HepG2 (cell line): ENCODE results near the gene CA11. TPM values are rescaled to one million over a fixed set of nuclear protein-coding genes. Genes with fewer than 3 reads are reported as not detected.

ENCODE experiments used
- CBFB ChIP-seq: sonication (generic); formaldehyde crosslinking; IDR thresholded peaks from 2 replicates; pipeline ENCODE4 v1.4.0; 2020; ENCODE audit warnings: missing genetic modification reagents
- ELF4 ChIP-seq: sonication (generic); formaldehyde crosslinking; IDR thresholded peaks from 2 replicates; pipeline ENCODE4 v1.5.0; 2020; ENCODE audit warnings: missing genetic modification reagents, mild to moderate bottlenecking, moderate library complexity, borderline replicate concordance
- FOXA3 ChIP-seq: IDR thresholded peaks from 2 replicates; pipeline ENCODE4 v1.6.1; 2016; ENCODE audit warnings: missing genetic modification reagents, missing compliant biosample characterization
- RAD21 ChIP-seq: fragments of 450-650 bp; formaldehyde crosslinking; IDR thresholded peaks from 2 replicates; pipeline ENCODE4 v1.5.0; 2020; ENCODE audit warnings: mild to moderate bottlenecking
- REL ChIP-seq: sonication (generic); formaldehyde crosslinking; conservative IDR thresholded peaks from 2 replicates; pipeline ENCODE4 v1.8.0; 2022; ENCODE audit warnings: mild to moderate bottlenecking, missing genetic modification reagents, moderate library complexity
- REST ChIP-seq, 2 experiments: IDR thresholded peaks; 2 replicates each; pipeline ENCODE4 v1.6.1; 2011 to 2012; ENCODE audit warnings: low read length in 2 of 2, borderline replicate concordance in 1 of 2, low read depth in 1 of 2, mild to moderate bottlenecking in 1 of 2, moderate library complexity in 1 of 2
- SP1 ChIP-seq, 2 experiments: fragments of 450-650 bp in 1 of 2; sonication (generic) in 1 of 2; formaldehyde crosslinking in 1 of 2; IDR thresholded peaks; 2 replicates each; pipeline versions ENCODE4 v1.4.0 to v1.6.1; 2016 to 2020; ENCODE audit warnings: missing genetic modification reagents in 1 of 2
- ZNF432 ChIP-seq: sonication (generic); formaldehyde crosslinking; IDR thresholded peaks from 2 replicates; pipeline ENCODE4 v1.5.0; 2020; ENCODE audit warnings: missing genetic modification reagents, mild to moderate bottlenecking, borderline replicate concordance
- polyA plus RNA-seq, 8 experiments: library from polyadenylated mRNA; depleted of rRNA in 3 of 8; stranded (reverse) in 7 of 8; unstranded in 1 of 8; fragments of >200 nt; fragmentation: Illumina TruSeq in 4 of 8; extraction: Trizol in 4 of 8; gene quantifications; 2 replicates each; pipeline versions ENCODE4 v1.2.1 to v1.2.3, GENCODE V29; 2011 to 2016; ENCODE audit warnings: low read depth in 4 of 8, missing spikeins in 1 of 8, mixed read lengths in 1 of 8; ENCODE audit not compliant: insufficient read depth in 1 of 8
- total RNA-seq, 5 experiments: library from RNA; depleted of rRNA; stranded (reverse); fragments of >200 nt; fragmentation: Illumina TruSeq; extraction: Trizol; gene quantifications; 2 replicates each; pipeline ENCODE4 v1.2.3, GENCODE V29; 2016; ENCODE audit warnings: low read depth in 1 of 5
- TF ChIP-seq, protein P1 (sequence below): sonication (generic); formaldehyde crosslinking; IDR thresholded peaks from 2 replicates; pipeline ENCODE4 v1.4.0; 2020; ENCODE audit warnings: mild to moderate bottlenecking, missing genetic modification reagents
- TF ChIP-seq, protein P2 (sequence below): sonication (generic); formaldehyde crosslinking; IDR thresholded peaks from 2 replicates; pipeline ENCODE4 v1.5.0; 2020; ENCODE audit warnings: mild to moderate bottlenecking, missing genetic modification reagents, borderline replicate concordance

Gene CA11
- total and polyA plus RNA-seq, 2 of the 13 experiments (the other 11 are each of a cell fraction or from before 2014, with no cell fraction given): 0.41 to 0.58 TPM

DNA sequence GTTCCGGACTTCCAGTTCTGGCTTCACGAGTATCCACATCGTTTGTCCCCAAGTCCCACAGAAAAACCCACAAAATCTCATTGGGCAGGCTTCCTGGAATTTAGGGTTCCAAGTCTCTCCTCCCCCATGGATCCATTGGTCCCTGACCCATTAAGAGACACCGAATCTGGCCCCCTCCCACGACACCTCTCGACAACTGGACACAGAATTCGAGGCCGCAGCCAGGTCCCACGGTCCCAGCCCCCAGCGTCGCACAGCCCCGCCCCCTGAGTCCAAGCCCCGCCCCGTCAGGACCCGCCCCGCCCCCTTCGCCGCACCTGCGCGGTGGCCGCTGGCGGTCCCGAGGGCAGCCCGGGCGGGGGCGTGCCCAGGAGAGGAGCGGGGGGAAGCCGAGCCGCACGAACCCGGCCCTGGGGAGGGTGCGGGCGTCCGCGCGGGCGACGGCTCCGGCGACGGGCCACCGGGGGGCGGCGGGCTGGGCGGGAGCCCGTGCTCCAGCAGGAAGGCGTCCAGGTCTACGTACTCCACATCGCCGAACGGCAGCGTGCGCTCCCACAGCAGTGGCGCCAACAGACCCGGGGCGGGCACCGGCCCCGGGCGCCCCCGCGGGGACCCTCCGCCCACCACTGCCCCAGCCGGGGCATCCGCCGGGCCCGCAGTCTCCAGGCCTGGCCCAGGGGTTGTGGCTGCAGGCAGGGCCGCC is 10.6 kb downstream of the CA11 start (continued):
- TF ChIP-seq ELF4 (no peak), FOXA3 (CRISPR knock-in tag) (peak; percentile 6; the same call in 1 of the 2 replicates), SP1 (IDR thresholded peaks at IDR 0.05) (no peak), SP1 (CRISPR knock-in tag; IDR thresholded peaks at IDR 0.05) (peak; percentile 59; the same call in 1 of the 2 replicates), REST (IDR thresholded peaks at IDR 0.05; ENCODE audit: borderline replicate concordance in 1 of 2, low read depth in 1 of 2, low read length in 2 of 2) (peak in 1 of 2 experiments; percentile 50; a peak in 1 of 4 replicates), REL (CRISPR knock-in tag) (no peak), CBFB (CRISPR knock-in tag) (no peak), RAD21 (CRISPR knock-in tag) (0 out of 2 replicates have a peak, but pooled peaks have one; percentile 11), ZNF432 (CRISPR knock-in tag) (no peak)
- TF ChIP-seq, protein P1, sequence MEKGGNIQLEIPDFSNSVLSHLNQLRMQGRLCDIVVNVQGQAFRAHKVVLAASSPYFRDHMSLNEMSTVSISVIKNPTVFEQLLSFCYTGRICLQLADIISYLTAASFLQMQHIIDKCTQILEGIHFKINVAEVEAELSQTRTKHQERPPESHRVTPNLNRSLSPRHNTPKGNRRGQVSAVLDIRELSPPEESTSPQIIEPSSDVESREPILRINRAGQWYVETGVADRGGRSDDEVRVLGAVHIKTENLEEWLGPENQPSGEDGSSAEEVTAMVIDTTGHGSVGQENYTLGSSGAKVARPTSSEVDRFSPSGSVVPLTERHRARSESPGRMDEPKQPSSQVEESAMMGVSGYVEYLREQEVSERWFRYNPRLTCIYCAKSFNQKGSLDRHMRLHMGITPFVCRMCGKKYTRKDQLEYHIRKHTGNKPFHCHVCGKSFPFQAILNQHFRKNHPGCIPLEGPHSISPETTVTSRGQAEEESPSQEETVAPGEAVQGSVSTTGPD (CRISPR knock-in tag): no peak
- TF ChIP-seq, protein P2, sequence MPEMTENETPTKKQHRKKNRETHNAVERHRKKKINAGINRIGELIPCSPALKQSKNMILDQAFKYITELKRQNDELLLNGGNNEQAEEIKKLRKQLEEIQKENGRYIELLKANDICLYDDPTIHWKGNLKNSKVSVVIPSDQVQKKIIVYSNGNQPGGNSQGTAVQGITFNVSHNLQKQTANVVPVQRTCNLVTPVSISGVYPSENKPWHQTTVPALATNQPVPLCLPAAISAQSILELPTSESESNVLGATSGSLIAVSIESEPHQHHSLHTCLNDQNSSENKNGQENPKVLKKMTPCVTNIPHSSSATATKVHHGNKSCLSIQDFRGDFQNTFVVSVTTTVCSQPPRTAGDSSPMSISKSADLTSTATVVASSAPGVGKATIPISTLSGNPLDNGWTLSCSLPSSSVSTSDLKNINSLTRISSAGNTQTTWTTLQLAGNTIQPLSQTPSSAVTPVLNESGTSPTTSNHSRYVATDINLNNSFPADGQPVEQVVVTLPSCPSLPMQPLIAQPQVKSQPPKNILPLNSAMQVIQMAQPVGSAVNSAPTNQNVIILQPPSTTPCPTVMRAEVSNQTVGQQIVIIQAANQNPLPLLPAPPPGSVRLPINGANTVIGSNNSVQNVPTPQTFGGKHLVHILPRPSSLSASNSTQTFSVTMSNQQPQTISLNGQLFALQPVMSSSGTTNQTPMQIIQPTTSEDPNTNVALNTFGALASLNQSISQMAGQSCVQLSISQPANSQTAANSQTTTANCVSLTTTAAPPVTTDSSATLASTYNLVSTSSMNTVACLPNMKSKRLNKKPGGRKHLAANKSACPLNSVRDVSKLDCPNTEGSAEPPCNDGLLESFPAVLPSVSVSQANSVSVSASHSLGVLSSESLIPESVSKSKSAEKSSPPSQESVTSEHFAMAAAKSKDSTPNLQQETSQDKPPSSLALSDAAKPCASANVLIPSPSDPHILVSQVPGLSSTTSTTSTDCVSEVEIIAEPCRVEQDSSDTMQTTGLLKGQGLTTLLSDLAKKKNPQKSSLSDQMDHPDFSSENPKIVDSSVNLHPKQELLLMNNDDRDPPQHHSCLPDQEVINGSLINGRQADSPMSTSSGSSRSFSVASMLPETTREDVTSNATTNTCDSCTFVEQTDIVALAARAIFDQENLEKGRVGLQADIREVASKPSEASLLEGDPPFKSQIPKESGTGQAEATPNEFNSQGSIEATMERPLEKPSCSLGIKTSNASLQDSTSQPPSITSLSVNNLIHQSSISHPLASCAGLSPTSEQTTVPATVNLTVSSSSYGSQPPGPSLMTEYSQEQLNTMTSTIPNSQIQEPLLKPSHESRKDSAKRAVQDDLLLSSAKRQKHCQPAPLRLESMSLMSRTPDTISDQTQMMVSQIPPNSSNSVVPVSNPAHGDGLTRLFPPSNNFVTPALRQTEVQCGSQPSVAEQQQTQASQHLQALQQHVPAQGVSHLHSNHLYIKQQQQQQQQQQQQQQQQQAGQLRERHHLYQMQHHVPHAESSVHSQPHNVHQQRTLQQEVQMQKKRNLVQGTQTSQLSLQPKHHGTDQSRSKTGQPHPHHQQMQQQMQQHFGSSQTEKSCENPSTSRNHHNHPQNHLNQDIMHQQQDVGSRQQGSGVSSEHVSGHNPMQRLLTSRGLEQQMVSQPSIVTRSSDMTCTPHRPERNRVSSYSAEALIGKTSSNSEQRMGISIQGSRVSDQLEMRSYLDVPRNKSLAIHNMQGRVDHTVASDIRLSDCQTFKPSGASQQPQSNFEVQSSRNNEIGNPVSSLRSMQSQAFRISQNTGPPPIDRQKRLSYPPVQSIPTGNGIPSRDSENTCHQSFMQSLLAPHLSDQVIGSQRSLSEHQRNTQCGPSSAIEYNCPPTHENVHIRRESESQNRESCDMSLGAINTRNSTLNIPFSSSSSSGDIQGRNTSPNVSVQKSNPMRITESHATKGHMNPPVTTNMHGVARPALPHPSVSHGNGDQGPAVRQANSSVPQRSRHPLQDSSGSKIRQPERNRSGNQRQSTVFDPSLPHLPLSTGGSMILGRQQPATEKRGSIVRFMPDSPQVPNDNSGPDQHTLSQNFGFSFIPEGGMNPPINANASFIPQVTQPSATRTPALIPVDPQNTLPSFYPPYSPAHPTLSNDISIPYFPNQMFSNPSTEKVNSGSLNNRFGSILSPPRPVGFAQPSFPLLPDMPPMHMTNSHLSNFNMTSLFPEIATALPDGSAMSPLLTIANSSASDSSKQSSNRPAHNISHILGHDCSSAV: no peak
